Muscle layer of colon (tissue), 2 donors: ENCODE results near the gene GAL3ST3.
"Not testable (repeated sequence)": the region's sequence is repeated elsewhere in the genome, so short reads cannot be mapped to it uniquely, and the experiment has no call there.

ENCODE experiments used
- H3K27ac ChIP-seq: one replicate; pipeline ENCODE4 v1.7.0; 2013; ENCODE audit warnings: low read depth, mild to moderate bottlenecking, low read length, moderate library complexity
- H3K27me3 ChIP-seq, 2 donors: one replicate each; pipeline ENCODE4 v1.7.0; 2013; ENCODE audit warnings: low read length in 2 of 2, mild to moderate bottlenecking in 2 of 2; ENCODE audit not compliant: insufficient read depth in 2 of 2, control insufficient read depth in 1 of 2
- H3K36me3 ChIP-seq: one replicate; pipeline ENCODE4 v1.7.0; 2013; ENCODE audit warnings: mild to moderate bottlenecking, low read length; ENCODE audit not compliant: insufficient read depth
- H3K4me1 ChIP-seq: one replicate; pipeline ENCODE4 v1.7.0; 2013; ENCODE audit warnings: mild to moderate bottlenecking, low read length; ENCODE audit not compliant: insufficient read depth
- H3K4me3 ChIP-seq, 2 donors: one replicate each; pipeline ENCODE4 v1.7.0; 2013; ENCODE audit warnings: low read length in 2 of 2, low read depth in 1 of 2, mild to moderate bottlenecking in 1 of 2, moderate library complexity in 1 of 2
- H3K9ac ChIP-seq: one replicate; pipeline ENCODE4 v1.7.0; 2013; ENCODE audit warnings: low read length
- H3K9me3 ChIP-seq: one replicate; pipeline ENCODE4 v1.7.0; 2013; ENCODE audit warnings: mild to moderate bottlenecking, low read length
- donor health status: abdominal sarcoma.
- donor health status: Adenocarcinoma of cecum.

Gene GAL3ST3

GRCh38 chr11:66048547-66049323 lies at the start of gene GAL3ST3:
Gene GAL3ST3, minus strand, starts transcription at chr11:66049161. Its CDS starts 3,746 bp downstream, at chr11:66045415.
- no peaks in the 10 kb centered on the region for H3K9me3 ChIP-seq
- H3K9ac ChIP-seq, result no peak within 1 kb of the TSS
- H3K36me3 ChIP-seq, result no peaks in the 10 kb centered on the region
- H3K27me3 ChIP-seq, result peaks cover 7 to 22% of the 10 kb centered on the region in 2 donors
- no peak within 1 kb of the TSS for H3K4me3 ChIP-seq
- H3K4me1 ChIP-seq, result peaks cover 16% of the 10 kb centered on the region
- H3K27ac ChIP-seq, result no peak within 1 kb of the TSS

- H3K4me3 ChIP-seq, H3K27me3 ChIP-seq, H3K27ac ChIP-seq, H3K9me3 ChIP-seq, H3K36me3 ChIP-seq, H3K4me1 ChIP-seq, H3K9ac ChIP-seq: not testable (repeated sequence)
Observed at GRCh38 chr11:66092125-66092524, 43.2 kb upstream of the GAL3ST3 start.

GRCh38 chr11:66090288-66090687 lies 41.3 kb upstream of the GAL3ST3 start:
- Histone ChIP-seq H3K4me3 (no peak overlapping the region), H3K4me1 (no peaks in the 10 kb centered on the region)

GRCh38 chr11:66089067-66089466 lies 40.1 kb upstream of the GAL3ST3 start:
- no peak overlapping the region for H3K4me3 ChIP-seq
- H3K9ac ChIP-seq, result no peak overlapping the region
- H3K27me3 ChIP-seq, result no peaks in the 10 kb centered on the region
- no peak overlapping the region for H3K27ac ChIP-seq
- H3K4me1 ChIP-seq, result peaks cover 3% of the 10 kb centered on the region
- no peaks in the 10 kb centered on the region for H3K9me3 ChIP-seq
- H3K36me3 ChIP-seq, result no peaks in the 10 kb centered on the region

More at GRCh38 chr11:66090288-66090687, 41.3 kb upstream of the GAL3ST3 start:
- Histone ChIP-seq H3K27me3 (no peaks in the 10 kb centered on the region), H3K9ac (no peak overlapping the region), H3K9me3 (no peaks in the 10 kb centered on the region), H3K36me3 (no peaks in the 10 kb centered on the region), H3K27ac (no peak overlapping the region)

GRCh38 chr11:66087148-66087908 lies 38.4 kb upstream of the GAL3ST3 start:
- Histone ChIP-seq H3K9ac (no peak overlapping the region), H3K4me3 (no peak overlapping the region), H3K36me3 (no peaks in the 10 kb centered on the region), H3K4me1 (peaks cover 17% of the 10 kb centered on the region), H3K27me3 (no peaks in the 10 kb centered on the region), H3K27ac (no peak overlapping the region), H3K9me3 (no peaks in the 10 kb centered on the region)

- Histone ChIP-seq H3K4me3 (no peak overlapping the region), H3K9me3 (no peaks in the 10 kb centered on the region), H3K27me3 (no peaks in the 10 kb centered on the region), H3K36me3 (no peaks in the 10 kb centered on the region), H3K27ac (no peak overlapping the region), H3K4me1 (peaks cover 36% of the 10 kb centered on the region), H3K9ac (no peak overlapping the region)
Observed at GRCh38 chr11:66084821-66085475, 36.0 kb upstream of the GAL3ST3 start.

- no peaks in the 10 kb centered on the region for H3K36me3 ChIP-seq
- H3K9ac ChIP-seq, result no peak overlapping the region
- no peak overlapping the region for H3K4me3 ChIP-seq
- H3K9me3 ChIP-seq, result no peaks in the 10 kb centered on the region
- H3K4me1 ChIP-seq, result peaks cover 37% of the 10 kb centered on the region
- no peak overlapping the region for H3K27ac ChIP-seq
- no peaks in the 10 kb centered on the region for H3K27me3 ChIP-seq
Observed at GRCh38 chr11:66083767-66084166, 34.8 kb upstream of the GAL3ST3 start.

- Histone ChIP-seq H3K36me3 (no peaks in the 10 kb centered on the region), H3K9ac (no peak overlapping the region), H3K9me3 (no peaks in the 10 kb centered on the region), H3K4me1 (peaks cover 37% of the 10 kb centered on the region), H3K27ac (no peak overlapping the region), H3K4me3 (no peak overlapping the region), H3K27me3 (no peaks in the 10 kb centered on the region)
Observed at GRCh38 chr11:66082946-66083698, 34.2 kb upstream of the GAL3ST3 start.

GRCh38 chr11:66081505-66081904 lies 32.5 kb upstream of the GAL3ST3 start:
- Histone ChIP-seq H3K27me3 (no peaks in the 10 kb centered on the region), H3K4me1 (peaks cover 37% of the 10 kb centered on the region), H3K4me3 (no peak overlapping the region), H3K9me3 (no peaks in the 10 kb centered on the region), H3K27ac (no peak overlapping the region), H3K36me3 (no peaks in the 10 kb centered on the region), H3K9ac (no peak overlapping the region)

- H3K9me3 ChIP-seq, result no peaks in the 10 kb centered on the region
- peak overlapping the region; percentile 8 for H3K9ac ChIP-seq
- no peaks in the 10 kb centered on the region for H3K27me3 ChIP-seq
- H3K27ac ChIP-seq, result no peak overlapping the region
- H3K4me3 ChIP-seq, result no peak overlapping the region
- peaks cover 37% of the 10 kb centered on the region for H3K4me1 ChIP-seq
- H3K36me3 ChIP-seq, result no peaks in the 10 kb centered on the region
Observed at GRCh38 chr11:66080055-66080817, 31.3 kb upstream of the GAL3ST3 start.
